ENCODE results near the gene POC1B. TPM values are rescaled to one million over a fixed set of nuclear protein-coding genes. Genes with fewer than 3 reads are reported as not detected.
A peak's percentile ranks its signal among the peaks of the same experiment; 100 is the strongest.

The POC1B gene
- total RNA-seq, 1 experiment from 2014 or later = 17.8 TPM

- no peak for TF ChIP-seq SOX15 (CRISPR knock-in tag; IDR thresholded peaks at IDR 0.05)
- TF ChIP-seq E2F1 (CRISPR knock-in tag; IDR thresholded peaks at IDR 0.05) = no peak
- TF ChIP-seq EMX1 (CRISPR knock-in tag; IDR thresholded peaks at IDR 0.05) = no peak
- no peak for TF ChIP-seq PREB (CRISPR knock-in tag; IDR thresholded peaks at IDR 0.05; ENCODE audit: borderline replicate concordance)
- H3K9me3 Mint-ChIP-seq = no peaks in the 10 kb centered on the region
- H3K27ac Mint-ChIP-seq = no peak overlapping the region
- DNase-seq (ENCODE audit: low spot score) = no peak
- no peaks in the 10 kb centered on the region for H3K36me3 Mint-ChIP-seq
- peaks cover 46% of the 10 kb centered on the region for H3K4me1 Mint-ChIP-seq
- ChIA-PET CTCF (interaction anchor here (1.0 kb wide), 1 partner anchor 31 kb away, joined by 5 read pairs; no protein-coding TSS in a partner anchor), POLR2A (interaction anchor here (0.6 to 1.8 kb wide), 2 partner anchors 22 to 32 kb away, joined by 7 to 18 read pairs; partner anchors contain the start of gene DUSP6)
- ATAC-seq = no peak
- no peak overlapping the region for H3K4me3 Mint-ChIP-seq
- H3K27me3 Mint-ChIP-seq (ENCODE audit: low read depth) = no peaks in the 10 kb centered on the region
These were observed 141.0 kb downstream of the POC1B start for GRCh38 chr12:89384807-89385206.

- TF ChIP-seq ZNF423 (CRISPR knock-in tag; IDR thresholded peaks at IDR 0.05) (peak; percentile 47; the same call in 1 of the 2 replicates), MLX (CRISPR knock-in tag; IDR thresholded peaks at IDR 0.05) (no peak), TEAD1 (CRISPR knock-in tag; IDR thresholded peaks at IDR 0.05) (0 out of 2 replicates have a peak, but pooled peaks have one; percentile 44), ZSCAN18 (CRISPR knock-in tag; IDR thresholded peaks at IDR 0.05) (no peak)
- Mint-ChIP-seq H3K4me3 (no peak overlapping the region), H3K27me3 (ENCODE audit: low read depth) (no peaks in the 10 kb centered on the region), H3K9me3 (no peaks in the 10 kb centered on the region), H3K27ac (peak overlapping the region; percentile 95), H3K36me3 (no peaks in the 10 kb centered on the region), H3K4me1 (peaks cover 52% of the 10 kb centered on the region)
- ATAC-seq (peak; percentile 93), DNase-seq (ENCODE audit: low spot score) (peak; percentile 54)
- ChIA-PET CTCF (interaction anchor here (0.9 to 1.0 kb wide), 2 partner anchors 30 to 78 kb away, joined by 4 to 5 read pairs; no protein-coding TSS in a partner anchor), POLR2A (interaction anchor here (0.6 to 1.8 kb wide), 2 partner anchors 23 to 31 kb away, joined by 7 to 18 read pairs; partner anchors contain the start of gene DUSP6)
These were observed 141.6 kb downstream of the POC1B start for GRCh38 chr12:89384050-89384758.

- ChIA-PET POLR2A (interaction anchor here (1.8 kb wide), 1 partner anchor 30 kb away, joined by 18 read pairs; the partner anchor contains the start of gene DUSP6), CTCF (interaction anchor here (0.9 to 1.0 kb wide), 2 partner anchors 29 to 78 kb away, joined by 4 to 5 read pairs; no protein-coding TSS in a partner anchor)
- H3K4me1 Mint-ChIP-seq = peaks cover 58% of the 10 kb centered on the region
- no peak overlapping the region for H3K4me3 Mint-ChIP-seq
- no peaks in the 10 kb centered on the region for H3K9me3 Mint-ChIP-seq
- no peaks in the 10 kb centered on the region for H3K27me3 Mint-ChIP-seq (ENCODE audit: low read depth)
- TF ChIP-seq AR (CRISPR knock-in tag; IDR thresholded peaks at IDR 0.05) (no peak), GABPB1 (CRISPR knock-in tag; IDR thresholded peaks at IDR 0.05) (peak; percentile 60; the same call in 1 of the 2 replicates)
- ATAC-seq (peak; percentile 56), DNase-seq (ENCODE audit: low spot score) (no peak)
- H3K27ac Mint-ChIP-seq = peak overlapping the region; percentile 95
- no peaks in the 10 kb centered on the region for H3K36me3 Mint-ChIP-seq
These were observed 142.4 kb downstream of the POC1B start for GRCh38 chr12:89383235-89384049.

All from WTC11 (cell line).